Loucy (cell line): ENCODE data around the gene TRMU.

Experiments
- H2AFZ ChIP-seq: fragments of 200-600 bp; sonication (generic); 2 replicates; pipeline ENCODE4 v1.6.0; 2016; ENCODE audit warnings: antibody characterized with exemption, mild to moderate bottlenecking, low read length, moderate library complexity
- H3F3A ChIP-seq: fragments of 200-600 bp; 2 replicates; pipeline ENCODE4 v1.6.0; 2016; ENCODE audit warnings: antibody characterized with exemption, low read depth, mild to moderate bottlenecking
- H3K27me3 ChIP-seq: fragments of 200-600 bp; sonication (generic); 2 replicates; pipeline ENCODE4 v1.6.1; 2014; ENCODE audit warnings: low read length, mild to moderate bottlenecking; ENCODE audit not compliant: insufficient read depth, poor library complexity, severe bottlenecking
- H3K36me3 ChIP-seq: fragments of 200-600 bp; sonication (generic); 2 replicates; pipeline ENCODE4 v1.6.1; 2016; ENCODE audit warnings: low read length; ENCODE audit not compliant: insufficient read depth
- H3K4me1 ChIP-seq: fragments of 200-600 bp; sonication (generic); 2 replicates; pipeline ENCODE4 v1.5.1; 2014; ENCODE audit warnings: low read length, mild to moderate bottlenecking; ENCODE audit not compliant: insufficient read depth, poor library complexity, severe bottlenecking
- H3K4me2 ChIP-seq: fragments of 200-600 bp; sonication (generic); 2 replicates; pipeline ENCODE4 v1.6.0; 2014; ENCODE audit warnings: antibody characterized with exemption, low read length, low read depth, mild to moderate bottlenecking; ENCODE audit not compliant: poor library complexity, severe bottlenecking
- H3K4me3 ChIP-seq: fragments of 200-600 bp; sonication (generic); 2 replicates; pipeline ENCODE4 v1.5.1; 2014; ENCODE audit warnings: low read length, mild to moderate bottlenecking, mixed read lengths; ENCODE audit not compliant: poor library complexity, severe bottlenecking
- H3K79me2 ChIP-seq: fragments of 200-600 bp; sonication (generic); 2 replicates; pipeline ENCODE4 v1.6.1; 2014; ENCODE audit warnings: low read length; ENCODE audit not compliant: insufficient read depth
- H3K9ac ChIP-seq: fragments of 200-600 bp; sonication (generic); 2 replicates; pipeline ENCODE4 v1.6.0; 2014; ENCODE audit warnings: mild to moderate bottlenecking, low read depth, low read length, moderate library complexity; ENCODE audit not compliant: poor library complexity, severe bottlenecking
- H3K9me2 ChIP-seq: fragments of 200-600 bp; sonication (generic); replicated peaks from 2 replicates; pipeline ENCODE4 v1.6.1; 2016; ENCODE audit warnings: low read depth, low read length, mixed read lengths
- H3K9me3 ChIP-seq: fragments of 200-600 bp; sonication (generic); 2 replicates; pipeline ENCODE4 v1.6.1; 2014; ENCODE audit warnings: mild to moderate bottlenecking, antibody characterized with exemption, low read length, low read depth; ENCODE audit not compliant: insufficient read depth
- H4K20me1 ChIP-seq: fragments of 200-600 bp; sonication (generic); 2 replicates; pipeline ENCODE4 v1.6.0; 2014; ENCODE audit warnings: antibody characterized with exemption, low read length, mild to moderate bottlenecking; ENCODE audit not compliant: insufficient read depth, poor library complexity, severe bottlenecking
- CTCF ChIP-seq: fragments of 200-600 bp; sonication (generic); conservative IDR thresholded peaks from 2 replicates; pipeline ENCODE4 v1.5.1; 2014; ENCODE audit warnings: mild to moderate bottlenecking, antibody characterized with exemption, low read length
- EZH2phosphoT487 ChIP-seq: fragments of 200-600 bp; IDR thresholded peaks from 2 replicates; pipeline ENCODE4 v1.6.1; 2018; ENCODE audit warnings: antibody characterized with exemption, mild to moderate bottlenecking, moderate library complexity, borderline replicate concordance

TRMU gene

GRCh38 chr22:46327691-46328465 lies 7.6 kb upstream of the TRMU start:
- H3K4me3 ChIP-seq, result no peak overlapping the region
- H3F3A ChIP-seq, result no peaks in the 10 kb centered on the region
- TF ChIP-seq EZH2phosphoT487, result no peak
- no peaks in the 10 kb centered on the region for H3K9me2 ChIP-seq
- no peak overlapping the region for H3K4me2 ChIP-seq
- H4K20me1 ChIP-seq, result peaks cover 2% of the 10 kb centered on the region
- H3K4me1 ChIP-seq, result no peaks in the 10 kb centered on the region
- no peaks in the 10 kb centered on the region for H3K9me3 ChIP-seq
- H3K27me3 ChIP-seq, result no peaks in the 10 kb centered on the region
- peaks cover 2% of the 10 kb centered on the region; the same call in 1 of the 2 replicates for H3K79me2 ChIP-seq
- H2AFZ ChIP-seq, result no peak overlapping the region
- no peak overlapping the region for H3K9ac ChIP-seq
- peaks cover 98% of the 10 kb centered on the region; the same call in 1 of the 2 replicates for H3K36me3 ChIP-seq

GRCh38 chr22:46328797-46329196 lies 6.7 kb upstream of the TRMU start:
- peaks cover 2% of the 10 kb centered on the region for H4K20me1 ChIP-seq

GRCh38 chr22:46329616-46330015 lies 5.9 kb upstream of the TRMU start:
- H3K4me3 ChIP-seq, result no peak overlapping the region
- H3K36me3 ChIP-seq, result peaks cover 89% of the 10 kb centered on the region; the same call in 1 of the 2 replicates
- no peaks in the 10 kb centered on the region for H3K27me3 ChIP-seq
- H3K4me2 ChIP-seq, result no peak overlapping the region
- peaks cover 2% of the 10 kb centered on the region for H4K20me1 ChIP-seq
- H3K9me2 ChIP-seq, result no peaks in the 10 kb centered on the region
- no peaks in the 10 kb centered on the region for H3K79me2 ChIP-seq
- H3F3A ChIP-seq, result peaks cover 4% of the 10 kb centered on the region
- H2AFZ ChIP-seq, result no peak overlapping the region
- no peaks in the 10 kb centered on the region for H3K4me1 ChIP-seq
- no peak for TF ChIP-seq CTCF
- no peak for TF ChIP-seq EZH2phosphoT487
- no peaks in the 10 kb centered on the region for H3K9me3 ChIP-seq
- no peak overlapping the region for H3K9ac ChIP-seq

More at GRCh38 chr22:46328797-46329196, 6.7 kb upstream of the TRMU start:
- Histone ChIP-seq H2AFZ (no peak overlapping the region), H3K9ac (no peak overlapping the region), H3K79me2 (no peaks in the 10 kb centered on the region), H3K4me1 (no peaks in the 10 kb centered on the region), H3K4me3 (no peak overlapping the region), H3K36me3 (peaks cover 96% of the 10 kb centered on the region; the same call in 1 of the 2 replicates), H3K4me2 (no peak overlapping the region), H3K9me3 (no peaks in the 10 kb centered on the region), H3F3A (no peaks in the 10 kb centered on the region), H3K9me2 (no peaks in the 10 kb centered on the region), H3K27me3 (no peaks in the 10 kb centered on the region)
- TF ChIP-seq EZH2phosphoT487 (no peak), CTCF (no peak)
